Tibial nerve (tissue), 4 donors: ENCODE measurements around the gene HSDL2. TPM values are rescaled to one million over a fixed set of nuclear protein-coding genes. Genes with fewer than 3 reads are reported as not detected.
A peak's percentile ranks its signal among the peaks of the same experiment; 100 is the strongest.
"Not testable (repeated sequence)": the region's sequence is repeated elsewhere in the genome, so short reads cannot be mapped to it uniquely, and the experiment has no call there.

Experiments
- DNase-seq, 2 donors: peaks; one replicate each; pipeline ENCODE4 v3.0.0-alpha.2; 2019; ENCODE audit warnings: low spot score in 2 of 2
- H3K27ac ChIP-seq, 4 donors: fragments of 200-600 bp; sonication (generic) in 3 of 4; one replicate each; pipeline ENCODE4 v1.5.1; 2017 to 2019; ENCODE audit warnings: mild to moderate bottlenecking in 1 of 4
- H3K27me3 ChIP-seq, 2 donors: fragments of 200-600 bp; sonication (generic) in 1 of 2; one replicate each; pipeline versions ENCODE4 v1.5.1 to v1.6.0; 2017 to 2019
- H3K36me3 ChIP-seq, 3 donors: fragments of 200-600 bp; sonication (generic); one replicate each; pipeline ENCODE4 v1.5.1; 2018 to 2019
- H3K4me1 ChIP-seq, 4 donors: fragments of 200-600 bp; sonication (generic) in 3 of 4; one replicate each; pipeline ENCODE4 v1.5.1; 2017 to 2019
- H3K4me3 ChIP-seq, 4 donors: fragments of 200-600 bp; sonication (generic) in 3 of 4; one replicate each; pipeline ENCODE4 v1.5.1; 2017 to 2019; ENCODE audit warnings: mild to moderate bottlenecking in 1 of 4, moderate library complexity in 1 of 4
- H3K9me3 ChIP-seq, 4 donors: fragments of 200-600 bp; sonication (generic) in 3 of 4; one replicate each; pipeline ENCODE4 v1.5.1; 2017 to 2019
- CTCF ChIP-seq, 5 experiments: fragments of 200-600 bp in 3 of 5; fragments of 450-650 bp in 2 of 5; sonication (generic) in 3 of 5; IDR thresholded peaks; one replicate each; pipeline ENCODE4 v1.5.1; 2016 to 2019; ENCODE audit warnings: antibody characterized with exemption in 5 of 5, mild to moderate bottlenecking in 3 of 5, moderate library complexity in 2 of 5
- EP300 ChIP-seq, 2 donors: sonication (generic); formaldehyde crosslinking; IDR thresholded peaks; one replicate each; pipeline ENCODE4 v1.6.1; 2017; ENCODE audit warnings: antibody characterized with exemption in 2 of 2, mild to moderate bottlenecking in 1 of 2
- POLR2A ChIP-seq, 2 donors: fragments of 450-650 bp; IDR thresholded peaks; one replicate each; pipeline ENCODE4 v1.6.1; 2017; ENCODE audit warnings: antibody characterized with exemption in 2 of 2, mild to moderate bottlenecking in 2 of 2, moderate library complexity in 2 of 2
- WGBS, 2 donors: methylation state at CpG; one replicate each; pipeline ENCODE4 v1.1.5; 2018; 5-methylcytosine and 5-hydroxymethylcytosine counted together
- total RNA-seq, 4 donors: library from RNA; depleted of rRNA; stranded (reverse); fragments of >200 nt; gene quantifications; one replicate each; pipeline ENCODE4 v1.1.0, GENCODE V29; 2016

The HSDL2 gene
- total RNA-seq, 4 donors from 2014 or later = 34.1 to 48.9 (median 37.7) TPM

DNA sequence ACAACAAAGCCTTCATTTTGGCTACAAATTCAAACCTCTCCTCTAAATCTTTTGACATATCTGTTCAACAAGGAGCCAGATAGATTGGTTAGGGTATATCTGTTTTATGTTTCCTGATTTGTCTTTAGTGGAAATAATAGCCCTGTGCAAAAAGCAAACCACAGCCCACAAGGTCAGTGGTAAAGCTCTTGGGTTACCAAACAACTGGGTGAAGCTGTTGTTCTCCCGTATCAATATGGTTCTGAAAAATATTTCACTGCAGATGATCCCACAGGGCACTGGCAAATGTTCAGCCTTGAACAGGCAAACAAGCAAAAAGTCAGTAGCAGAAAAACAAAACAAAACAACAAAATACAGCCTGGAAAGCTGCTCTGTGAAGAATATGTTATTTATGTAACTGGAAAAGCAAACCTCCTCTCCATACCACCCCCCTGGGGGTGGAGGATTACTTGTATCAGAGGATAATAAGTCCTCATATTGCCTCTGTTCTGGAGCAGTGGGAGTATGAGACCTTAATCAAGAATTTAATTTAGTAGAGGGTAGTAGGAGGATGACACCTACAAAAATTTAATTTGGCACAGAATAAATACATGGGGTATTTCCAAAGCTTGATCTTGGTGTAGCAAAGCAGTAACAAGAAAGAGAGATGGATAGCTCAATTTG, 25.7 kb upstream of the HSDL2 start:
- Histone ChIP-seq H3K9me3 (no peaks in the 10 kb centered on the region), H3K36me3 (no peaks in the 10 kb centered on the region), H3K27ac (no peak overlapping the region), H3K4me1 (no peaks in the 10 kb centered on the region), H3K4me3 (no peak overlapping the region), H3K27me3 (no peaks in the 10 kb centered on the region)
- WGBS, 2 donors = 37 to 45% methylated on average over 1 of the region's 1 CpG
- DNase-seq = no peak
- TF ChIP-seq POLR2A (IDR thresholded peaks at IDR 0.05) = no peak
- no peak for TF ChIP-seq EP300 (IDR thresholded peaks at IDR 0.05)
- no peak for TF ChIP-seq CTCF (IDR thresholded peaks at IDR 0.05)

GRCh38 chr9:112355427-112355897, 24.4 kb upstream of the HSDL2 start:
- no peaks in the 10 kb centered on the region for H3K9me3 ChIP-seq
- no peaks in the 10 kb centered on the region for H3K27me3 ChIP-seq
- TF ChIP-seq CTCF (IDR thresholded peaks at IDR 0.05) (no peak), POLR2A (IDR thresholded peaks at IDR 0.05) (no peak), EP300 (IDR thresholded peaks at IDR 0.05) (no peak)
- no peaks in the 10 kb centered on the region for H3K4me1 ChIP-seq
- WGBS, 2 donors = 70 to 79% methylated on average over 8 of the region's 8 CpGs
- DNase-seq = no peak
- H3K4me3 ChIP-seq = no peak overlapping the region
- H3K36me3 ChIP-seq = no peaks in the 10 kb centered on the region
- no peak overlapping the region for H3K27ac ChIP-seq

DNA sequence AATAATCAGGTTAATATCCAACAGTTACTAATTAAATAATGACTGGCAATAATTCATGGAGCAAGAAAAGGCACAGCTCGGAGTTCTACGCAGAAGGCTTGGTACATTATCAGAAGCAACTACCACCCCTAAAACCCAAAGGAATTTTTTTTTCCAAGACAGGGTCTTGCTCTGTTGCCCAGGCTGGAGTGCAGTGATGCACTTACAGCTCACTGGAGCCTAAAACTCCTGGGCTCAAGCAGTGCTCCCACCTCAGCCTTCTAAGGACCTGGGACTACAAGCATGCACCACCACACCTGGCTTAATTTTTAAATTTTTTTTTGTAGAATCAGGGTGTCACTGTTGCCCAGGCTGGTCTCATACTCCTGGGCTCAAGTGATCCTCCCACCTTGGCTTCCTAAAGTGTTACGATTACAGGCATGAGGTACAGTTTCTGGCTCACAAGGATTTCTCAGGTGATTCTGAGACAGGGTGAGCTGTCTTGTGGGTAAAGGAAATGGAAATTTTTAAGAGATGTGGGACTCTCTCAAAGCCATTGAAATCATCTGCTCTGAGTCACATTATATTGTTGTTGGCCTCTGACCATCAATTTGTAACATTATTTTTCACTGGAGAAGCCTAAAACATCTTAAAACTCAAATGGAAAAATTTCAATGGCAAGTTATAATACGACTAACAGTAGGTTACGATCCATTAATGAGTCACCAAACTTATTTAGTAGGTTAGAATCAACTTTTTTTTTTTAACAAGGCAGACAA, 19.7 kb upstream of the HSDL2 start:
- DNase-seq = no peak
- Histone ChIP-seq H3K27me3 (no peaks in the 10 kb centered on the region), H3K27ac (peak overlapping the region in 1 of 4 donors; percentile 18), H3K4me3 (no peak overlapping the region), H3K9me3 (no peaks in the 10 kb centered on the region), H3K4me1 (peaks cover 0 to 5% (median 0%) of the 10 kb centered on the region in 4 donors), H3K36me3 (no peaks in the 10 kb centered on the region)
- TF ChIP-seq EP300 (IDR thresholded peaks at IDR 0.05) = no peak
- no peak for TF ChIP-seq POLR2A (IDR thresholded peaks at IDR 0.05)
- no peak for TF ChIP-seq CTCF (IDR thresholded peaks at IDR 0.05)
- 72 to 82% methylated on average over 5 of the region's 5 CpGs for WGBS, 2 donors

GRCh38 chr9:112361601-112362000, 18.3 kb upstream of the HSDL2 start:
- DNase-seq = peak in 1 of 2 donors; percentile 34
- TF ChIP-seq POLR2A (IDR thresholded peaks at IDR 0.05) = no peak
- TF ChIP-seq CTCF (IDR thresholded peaks at IDR 0.05) = peak; percentile 28 to 74 (median 53)

GRCh38 chr9:112364761-112365160, 15.1 kb upstream of the HSDL2 start:
- TF ChIP-seq EP300 (IDR thresholded peaks at IDR 0.05) (no peak), POLR2A (IDR thresholded peaks at IDR 0.05) (no peak), CTCF (IDR thresholded peaks at IDR 0.05) (no peak)
- H3K36me3 ChIP-seq = peaks cover 0 to 5% (median 0%) of the 10 kb centered on the region in 3 donors
- peaks cover 0 to 27% (median 0%) of the 10 kb centered on the region in 4 donors for H3K9me3 ChIP-seq
- no peak overlapping the region for H3K27ac ChIP-seq
- no peak for DNase-seq
- H3K4me1 ChIP-seq = peaks cover 0 to 5% (median 0%) of the 10 kb centered on the region in 4 donors
- 85 to 90% methylated on average over 3 of the region's 3 CpGs for WGBS, 2 donors
- H3K27me3 ChIP-seq = no peaks in the 10 kb centered on the region
- no peak overlapping the region for H3K4me3 ChIP-seq

More at GRCh38 chr9:112361601-112362000, 18.3 kb upstream of the HSDL2 start:
- Histone ChIP-seq H3K36me3 (no peaks in the 10 kb centered on the region), H3K9me3 (peaks cover 0 to 5% (median 0%) of the 10 kb centered on the region in 4 donors), H3K4me1 (peaks cover 0 to 5% (median 0%) of the 10 kb centered on the region in 4 donors), H3K27me3 (no peaks in the 10 kb centered on the region), H3K4me3 (no peak overlapping the region), H3K27ac (no peak overlapping the region)
- WGBS, 2 donors = 8 to 12% methylated on average over 4 of the region's 4 CpGs

GRCh38 chr9:112365257-112365656, 14.7 kb upstream of the HSDL2 start:
- WGBS, 2 donors = 95 to 97% methylated on average over 3 of the region's 3 CpGs

More at GRCh38 chr9:112365257-112365656, 14.7 kb upstream of the HSDL2 start:
- not testable (repeated sequence) for H3K27ac ChIP-seq, H3K27me3 ChIP-seq, H3K4me1 ChIP-seq, H3K36me3 ChIP-seq, H3K4me3 ChIP-seq, DNase-seq
- peaks cover 0 to 29% (median 0%) of the 10 kb centered on the region in 4 donors for H3K9me3 ChIP-seq
